GM12878 (cell line): ENCODE data around the gene OR5I1. TPM values are rescaled to one million over a fixed set of nuclear protein-coding genes. Genes with fewer than 3 reads are reported as not detected.

ENCODE experiments used
- ATAC-seq: fragments of 200-7000 bp; cut with Tn5 transposase; 3 replicates; pipeline ENCODE4 v1.9.1; 2020; ENCODE audit warnings: mild to moderate bottlenecking, moderate library complexity
- BruUV-seq: library from RNA; stranded (reverse); fragments of 400-500 nt; replicated peaks from 2 replicates; lab custom pipeline; 2021; lab: Mats Ljungman, UMichigan
- CTCF ChIA-PET: fragments of 300-600 bp; sonication (Branson Sonifier 250); formaldehyde crosslinking; extraction: SDS; loops from one replicate; lab custom pipeline; 2021; ENCODE audit warnings: inconsistent platforms; lab: Yijun Ruan, JAX
- POLR2A ChIA-PET: fragments of 350-600 bp; formaldehyde crosslinking; extraction: SDS; loops from one replicate; lab custom pipeline; 2021; ENCODE audit warnings: inconsistent platforms; lab: Charles Lee
- RAD21 ChIA-PET: fragments of 300-600 bp; sonication (Branson Sonifier 250); formaldehyde crosslinking; loops from one replicate; lab custom pipeline; 2023; ENCODE audit warnings: antibody characterized with exemption; ENCODE audit not compliant: unreplicated experiment; lab: Charles Lee
- SMC1A ChIA-PET: fragments of 300-600 bp; sonication (Branson Sonifier 250); formaldehyde crosslinking; loops from one replicate; lab custom pipeline; 2023; ENCODE audit not compliant: unreplicated experiment, uncharacterized antibody; lab: Charles Lee
- DNase-seq: peaks from one replicate; pipeline ENCODE4 v3.0.0-alpha.2; 2011; ENCODE audit warnings: low read depth, low spot score
- FAIRE-seq: peaks from 3 replicates; lab custom pipeline; 2011; peaks lifted over from hg19 to GRCh38; lab: Jason Lieb, UNC
- H2AFZ ChIP-seq: 2 replicates; pipeline ENCODE4 v1.6.0; 2011; ENCODE audit warnings: low read depth, low read length, control low read depth; ENCODE audit not compliant: control insufficient read depth
- H3K27ac ChIP-seq: 2 replicates; pipeline ENCODE4 v1.5.1; 2011; ENCODE audit warnings: control low read depth; ENCODE audit not compliant: control insufficient read depth, insufficient read depth
- H3K27me3 ChIP-seq, 2 experiments: replicated peaks in 1 of 2; 2 replicates each; pipeline versions ENCODE4 v1.6.0 to v1.6.1; 2011; ENCODE audit warnings: low read length in 1 of 2; ENCODE audit not compliant: control insufficient read depth in 2 of 2, insufficient read depth in 2 of 2
- H3K36me3 ChIP-seq, 2 experiments: 2 replicates each; pipeline ENCODE4 v1.5.1; 2011; ENCODE audit warnings: low read length in 1 of 2; ENCODE audit not compliant: control insufficient read depth in 2 of 2, insufficient read depth in 2 of 2
- H3K4me1 ChIP-seq: 2 replicates; pipeline ENCODE4 v1.6.1; 2011; ENCODE audit warnings: mild to moderate bottlenecking, low read length, moderate library complexity, mixed read lengths; ENCODE audit not compliant: control insufficient read depth, insufficient read depth
- H3K4me2 ChIP-seq: 2 replicates; pipeline ENCODE4 v1.6.0; 2011; ENCODE audit warnings: control low read depth; ENCODE audit not compliant: control insufficient read depth, insufficient read depth
- H3K4me3 ChIP-seq: fragments of 200-600 bp; sonication (generic); 2 replicates; pipeline ENCODE4 v1.5.1; 2016
- H3K79me2 ChIP-seq: 2 replicates; pipeline ENCODE4 v1.6.0; 2011; ENCODE audit warnings: low read length; ENCODE audit not compliant: control insufficient read depth, insufficient read depth
- H3K9ac ChIP-seq: 2 replicates; pipeline ENCODE4 v1.8.0; 2011; ENCODE audit warnings: low read length, control low read depth, mixed read lengths; ENCODE audit not compliant: control insufficient read depth, insufficient read depth
- H3K9me3 ChIP-seq: replicated peaks from 3 replicates; pipeline ENCODE4 v1.5.1; 2011; ENCODE audit warnings: mild to moderate bottlenecking, low read length; ENCODE audit not compliant: control insufficient read depth, insufficient read depth
- H4K20me1 ChIP-seq: 2 replicates; pipeline ENCODE4 v1.6.0; 2011; ENCODE audit not compliant: control insufficient read depth, insufficient read depth
- EP300 ChIP-seq, 2 experiments: fragments of 150-350 bp in 1 of 2; IDR thresholded peaks; 2 replicates each; pipeline ENCODE4 v1.6.1; 2011 to 2012; ENCODE audit warnings: low read depth in 2 of 2, low read length in 2 of 2, borderline replicate concordance in 1 of 2, improper control_type of control experiment in 1 of 2, inconsistent platforms in 1 of 2; ENCODE audit not compliant: control insufficient read depth in 1 of 2
- IRF4 ChIP-seq: IDR thresholded peaks from 2 replicates; pipeline ENCODE4 v1.6.1; 2011; ENCODE audit warnings: low read depth, low read length
- JUNB ChIP-seq: IDR thresholded peaks from 2 replicates; pipeline ENCODE4 v1.6.1; 2016; ENCODE audit warnings: antibody characterized with exemption, mild to moderate bottlenecking
- MYC ChIP-seq: IDR thresholded peaks from 2 replicates; pipeline ENCODE4 v1.6.1; 2011; ENCODE audit warnings: mild to moderate bottlenecking, low read length, moderate library complexity, inconsistent platforms; ENCODE audit not compliant: insufficient read depth, insufficient replicate concordance, insufficient read length, severe bottlenecking
- RBBP5 ChIP-seq: fragments of 200-600 bp; sonication (generic); conservative IDR thresholded peaks from 2 replicates; pipeline ENCODE4 v1.6.1; 2016
- SMAD5 ChIP-seq: IDR thresholded peaks from 2 replicates; pipeline ENCODE4 v1.6.1; 2016; ENCODE audit warnings: antibody characterized with exemption, low read depth
- SPI1 ChIP-seq: IDR thresholded peaks from 2 replicates; pipeline ENCODE4 v1.6.1; 2011; ENCODE audit warnings: low read depth, mild to moderate bottlenecking, low read length, moderate library complexity, borderline replicate concordance; ENCODE audit not compliant: insufficient read depth
- TBL1XR1 ChIP-seq: IDR thresholded peaks from 2 replicates; pipeline ENCODE4 v1.6.1; 2012; ENCODE audit warnings: low read depth, low read length, improper control_type of control experiment
- WGBS: methylation state at CpG from one replicate; pipeline ENCODE4 v1.1.6; 2016; ENCODE audit warnings: low lambda C conversion rate; ENCODE audit not compliant: insufficient replicate concordance, insufficient coverage; ENCODE audit errors: missing lambda C conversion rate; 5-methylcytosine and 5-hydroxymethylcytosine counted together
- in situ Hi-C: fragments of 300-500 bp; cut with MboI; formaldehyde crosslinking; loops from 9 replicates; pipeline ENCODE4 v1.14.3; 2018; ENCODE audit warnings: mixed read lengths
- intact Hi-C: fragments of 100-400 bp; cut with micrococcal nuclease; formaldehyde crosslinking; loops from one replicate; pipeline ENCODE4 v1.14.2; 2022; ENCODE audit not compliant: unreplicated experiment
- polyA plus RNA-seq, 11 experiments: library from polyadenylated mRNA; depleted of rRNA in 4 of 11; unstranded in 6 of 11; stranded (reverse) in 5 of 11; fragments of >200 nt; fragmentation: Nextera tagmentation in 4 of 11; fragmentation: Illumina TruSeq in 1 of 11; extraction: Ambion mirVana in 4 of 11; extraction: Trizol in 1 of 11; gene quantifications; 1 replicate in 1 of 11; 2 replicates in 10 of 11; pipeline versions ENCODE4 v1.2.1 to v1.2.3, GENCODE V29; 2011 to 2016; ENCODE audit warnings: inconsistent platforms in 2 of 11, missing spikeins in 2 of 11, low read depth in 1 of 11
- total RNA-seq, 4 experiments: library from RNA; depleted of rRNA in 3 of 4; stranded (reverse); fragments of >200 nt in 3 of 4; fragmentation: Illumina TruSeq in 1 of 4; extraction: Trizol in 1 of 4; gene quantifications; 2 replicates each; pipeline versions ENCODE4 v1.2.1 to v1.2.3, GENCODE V29; 2013 to 2021
- TF ChIP-seq, protein P1 (sequence below): IDR thresholded peaks from 2 replicates; pipeline ENCODE4 v1.6.1; 2011; ENCODE audit warnings: borderline replicate concordance, low read depth, mild to moderate bottlenecking, moderate library complexity, low read length; ENCODE audit not compliant: insufficient read depth, poor library complexity, severe bottlenecking
- TF ChIP-seq, protein P2 (sequence below): fragments of 450-650 bp; formaldehyde crosslinking; IDR thresholded peaks from 2 replicates; pipeline ENCODE4 v1.4.0; 2022; ENCODE audit warnings: mild to moderate bottlenecking, moderate library complexity

The OR5I1 gene
- total and polyA plus RNA-seq, 10 of the 15 experiments (the other 5 are each of a cell fraction or from before 2014, with no cell fraction given), result not detected

DNA sequence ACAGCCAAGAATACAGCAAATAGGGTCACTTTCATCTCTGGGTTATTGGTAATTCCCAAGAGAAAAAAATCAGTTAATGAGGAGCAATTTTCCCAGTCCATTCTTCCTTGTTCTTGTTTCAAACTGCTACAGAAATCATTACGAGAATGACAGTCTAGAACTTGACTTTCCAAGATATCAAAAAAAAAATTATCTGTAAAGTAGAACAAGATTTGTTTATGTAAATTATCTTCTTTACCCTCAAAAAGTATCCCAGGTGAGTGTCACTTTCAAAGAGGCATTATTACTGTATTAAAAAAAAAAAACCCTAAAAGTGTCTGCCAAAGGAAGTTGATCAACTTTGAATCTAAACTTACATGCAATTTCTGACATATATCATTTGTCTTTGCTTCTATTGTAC lies 21.7 kb downstream of the OR5I1 start, which contains the start of gene OR5W2:
OR5W2 (minus strand) TSS at position 101 of the 400 bp plus-strand sequence; CDS start at position 101, 0 bp downstream.
- no peak within 1 kb of the TSS for H3K4me3 ChIP-seq
- 0% methylated on average over 1 of the region's 1 CpG for WGBS
- POLR2A ChIA-PET, result no interaction called here
- no peak within 1 kb of the TSS for H3K9ac ChIP-seq
- FAIRE-seq, result no peak
- no peaks in the 10 kb centered on the region for H3K79me2 ChIP-seq
- BruUV-seq, result no TSS peak
- CTCF ChIA-PET, result no interaction called here
- H2AFZ ChIP-seq, result no peak within 1 kb of the TSS
- H3K27me3 ChIP-seq, result no peaks in the 10 kb centered on the region
- H3K27ac ChIP-seq, result no peak within 1 kb of the TSS
- H3K9me3 ChIP-seq, result no peaks in the 10 kb centered on the region
- in situ Hi-C loops, result no loop called here
- no peaks in the 10 kb centered on the region for H4K20me1 ChIP-seq
- TF ChIP-seq RBBP5 (no peak), IRF4 (no peak), SPI1 (no peak)
- DNase-seq, result no peak
- intact Hi-C loops, result loop anchor here (10.0 kb wide), 1 partner anchor 100 kb away; the partner anchor contains the start of genes OR5D18 and OR5L1
- SMC1A ChIA-PET, result no interaction called here
- no peaks in the 10 kb centered on the region for H3K36me3 ChIP-seq
- no peaks in the 10 kb centered on the region for H3K4me1 ChIP-seq
- ATAC-seq, result no peak
- H3K4me2 ChIP-seq, result no peak within 1 kb of the TSS
- RAD21 ChIA-PET, result no interaction called here

DNA sequence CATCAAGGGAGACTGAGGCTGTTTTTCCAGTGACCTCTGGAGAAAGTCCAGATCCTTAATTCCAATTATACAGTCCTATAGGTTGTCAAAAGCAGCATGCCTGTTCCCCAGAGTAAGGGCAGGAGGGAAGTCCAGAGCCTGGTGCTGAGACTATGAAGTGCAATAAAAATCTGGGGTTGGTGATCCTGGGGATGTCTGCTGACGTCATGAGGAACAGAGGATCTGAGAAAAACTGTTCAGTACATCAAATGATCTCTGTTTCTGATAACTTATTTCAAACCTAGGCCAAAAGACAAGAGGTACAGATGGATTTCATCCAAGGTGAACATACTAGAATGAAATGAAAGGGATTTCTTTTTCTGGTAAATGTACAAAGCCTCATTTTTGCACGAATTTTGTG lies 33.9 kb downstream of the OR5I1 start:
- Histone ChIP-seq H3K9me3 (no peaks in the 10 kb centered on the region), H3K27ac (no peak overlapping the region), H3K36me3 (no peaks in the 10 kb centered on the region), H3K4me2 (no peak overlapping the region), H3K79me2 (no peaks in the 10 kb centered on the region), H2AFZ (no peak overlapping the region), H3K4me1 (no peaks in the 10 kb centered on the region), H4K20me1 (no peaks in the 10 kb centered on the region), H3K27me3 (no peaks in the 10 kb centered on the region), H3K9ac (no peak overlapping the region), H3K4me3 (no peak overlapping the region)
- no peak for ATAC-seq
- ChIA-PET CTCF (no interaction called here), SMC1A (no interaction called here), POLR2A (no interaction called here), RAD21 (no interaction called here)
- intact Hi-C loops, result loop anchor here (5.0 kb wide), 1 partner anchor 50 kb away; no protein-coding TSS in a partner anchor
- no peak for FAIRE-seq
- in situ Hi-C loops, result no loop called here
- no peak for DNase-seq
- 0% methylated on average over 2 of the region's 2 CpGs for WGBS
- no TSS peak for BruUV-seq
- TF ChIP-seq SMAD5, result no peak
- no peak for TF ChIP-seq JUNB
- TF ChIP-seq, protein P1, sequence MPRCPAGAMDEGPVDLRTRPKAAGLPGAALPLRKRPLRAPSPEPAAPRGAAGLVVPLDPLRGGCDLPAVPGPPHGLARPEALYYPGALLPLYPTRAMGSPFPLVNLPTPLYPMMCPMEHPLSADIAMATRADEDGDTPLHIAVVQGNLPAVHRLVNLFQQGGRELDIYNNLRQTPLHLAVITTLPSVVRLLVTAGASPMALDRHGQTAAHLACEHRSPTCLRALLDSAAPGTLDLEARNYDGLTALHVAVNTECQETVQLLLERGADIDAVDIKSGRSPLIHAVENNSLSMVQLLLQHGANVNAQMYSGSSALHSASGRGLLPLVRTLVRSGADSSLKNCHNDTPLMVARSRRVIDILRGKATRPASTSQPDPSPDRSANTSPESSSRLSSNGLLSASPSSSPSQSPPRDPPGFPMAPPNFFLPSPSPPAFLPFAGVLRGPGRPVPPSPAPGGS, result no peak
- no peak for TF ChIP-seq TBL1XR1
- TF ChIP-seq EP300 (IDR thresholded peaks at IDR 0.05; ENCODE audit: borderline replicate concordance in 1 of 2, control insufficient read depth in 1 of 2, low read depth in 2 of 2, low read length in 2 of 2), result no peak
- TF ChIP-seq, protein P2, sequence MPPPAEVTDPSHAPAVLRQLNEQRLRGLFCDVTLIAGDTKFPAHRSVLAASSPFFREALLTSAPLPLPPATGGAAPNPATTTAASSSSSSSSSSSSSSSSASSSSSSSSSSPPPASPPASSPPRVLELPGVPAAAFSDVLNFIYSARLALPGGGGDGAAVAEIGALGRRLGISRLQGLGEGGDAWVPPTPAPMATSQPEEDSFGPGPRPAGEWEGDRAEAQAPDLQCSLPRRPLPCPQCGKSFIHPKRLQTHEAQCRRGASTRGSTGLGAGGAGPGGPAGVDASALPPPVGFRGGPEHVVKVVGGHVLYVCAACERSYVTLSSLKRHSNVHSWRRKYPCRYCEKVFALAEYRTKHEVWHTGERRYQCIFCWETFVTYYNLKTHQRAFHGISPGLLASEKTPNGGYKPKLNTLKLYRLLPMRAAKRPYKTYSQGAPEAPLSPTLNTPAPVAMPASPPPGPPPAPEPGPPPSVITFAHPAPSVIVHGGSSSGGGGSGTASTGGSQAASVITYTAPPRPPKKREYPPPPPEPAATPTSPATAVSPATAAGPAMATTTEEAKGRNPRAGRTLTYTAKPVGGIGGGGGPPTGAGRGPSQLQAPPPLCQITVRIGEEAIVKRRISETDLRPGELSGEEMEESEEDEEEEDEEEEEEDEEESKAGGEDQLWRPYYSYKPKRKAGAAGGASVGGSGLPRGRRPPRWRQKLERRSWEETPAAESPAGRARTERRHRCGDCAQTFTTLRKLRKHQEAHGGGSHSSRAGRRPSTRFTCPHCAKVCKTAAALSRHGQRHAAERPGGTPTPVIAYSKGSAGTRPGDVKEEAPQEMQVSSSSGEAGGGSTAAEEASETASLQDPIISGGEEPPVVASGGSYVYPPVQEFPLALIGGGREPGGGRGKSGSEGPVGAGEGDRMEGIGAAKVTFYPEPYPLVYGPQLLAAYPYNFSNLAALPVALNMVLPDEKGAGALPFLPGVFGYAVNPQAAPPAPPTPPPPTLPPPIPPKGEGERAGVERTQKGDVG (CRISPR knock-in tag), result no peak
- no peak for TF ChIP-seq MYC
